ENCODE data around the gene RUFY4.
"Not testable (repeated sequence)": the region's sequence is repeated elsewhere in the genome, so short reads cannot be mapped to it uniquely, and the experiment has no call there.

The RUFY4 gene

GRCh38 chr2:218031261-218031660 lies 37.8 kb upstream of the RUFY4 start:
- no peak for DNase-seq (ENCODE audit: low read depth)

GRCh38 chr2:218031771-218032257 lies 37.2 kb upstream of the RUFY4 start:
- DNase-seq (ENCODE audit: low read depth), result no peak

GRCh38 chr2:218032336-218033171 lies 36.5 kb upstream of the RUFY4 start:
- no peak for DNase-seq (ENCODE audit: low read depth)

- DNase-seq (ENCODE audit: low read depth), result no peak
Measured at GRCh38 chr2:218033208-218033589, 35.9 kb upstream of the RUFY4 start.

DNA sequence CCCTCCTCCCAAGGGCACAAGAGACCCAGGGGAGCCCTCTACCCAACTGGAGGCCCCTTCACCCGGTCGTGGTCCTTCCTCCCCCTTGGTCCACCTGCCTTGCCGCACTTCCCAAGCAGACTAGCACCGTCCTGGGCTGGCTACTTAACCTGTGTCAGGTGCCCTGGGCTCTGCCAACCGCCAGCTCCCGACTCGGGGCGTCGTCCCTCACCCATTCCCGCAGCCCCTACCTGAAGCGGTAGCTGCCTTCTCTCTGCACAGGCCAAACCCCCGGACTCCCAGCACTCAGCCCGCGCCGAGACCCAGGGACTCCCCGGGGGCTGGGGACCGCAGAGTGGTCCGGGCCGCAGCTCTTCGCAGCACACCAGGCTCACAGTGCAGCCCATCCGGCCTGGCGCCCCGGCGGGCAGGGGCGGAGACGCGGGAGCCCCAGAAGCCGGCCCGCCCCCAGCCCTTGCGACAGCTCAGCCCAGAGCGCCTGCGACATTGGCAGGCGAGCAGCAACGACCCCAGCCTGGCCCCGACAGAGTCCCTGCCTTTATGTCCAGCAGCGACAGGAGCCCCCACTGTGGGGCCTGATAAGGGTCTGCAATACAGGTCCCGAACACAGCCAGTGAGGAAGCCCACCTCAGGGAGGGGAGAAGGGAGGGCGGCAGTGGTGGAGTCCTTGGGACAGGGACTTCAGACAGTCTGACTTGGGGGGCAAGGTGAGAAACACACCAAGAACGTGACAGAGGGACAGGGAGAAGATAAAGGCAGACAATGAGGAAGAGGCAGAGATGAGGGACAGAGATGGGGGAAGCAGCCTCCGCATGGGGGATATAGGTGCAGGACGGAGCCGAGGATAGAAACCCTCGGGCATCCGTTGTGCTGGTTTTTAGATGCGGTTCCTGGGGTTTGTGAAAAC lies 35.2 kb upstream of the RUFY4 start:
- DNase-seq (ENCODE audit: low read depth), result no peak

DNA sequence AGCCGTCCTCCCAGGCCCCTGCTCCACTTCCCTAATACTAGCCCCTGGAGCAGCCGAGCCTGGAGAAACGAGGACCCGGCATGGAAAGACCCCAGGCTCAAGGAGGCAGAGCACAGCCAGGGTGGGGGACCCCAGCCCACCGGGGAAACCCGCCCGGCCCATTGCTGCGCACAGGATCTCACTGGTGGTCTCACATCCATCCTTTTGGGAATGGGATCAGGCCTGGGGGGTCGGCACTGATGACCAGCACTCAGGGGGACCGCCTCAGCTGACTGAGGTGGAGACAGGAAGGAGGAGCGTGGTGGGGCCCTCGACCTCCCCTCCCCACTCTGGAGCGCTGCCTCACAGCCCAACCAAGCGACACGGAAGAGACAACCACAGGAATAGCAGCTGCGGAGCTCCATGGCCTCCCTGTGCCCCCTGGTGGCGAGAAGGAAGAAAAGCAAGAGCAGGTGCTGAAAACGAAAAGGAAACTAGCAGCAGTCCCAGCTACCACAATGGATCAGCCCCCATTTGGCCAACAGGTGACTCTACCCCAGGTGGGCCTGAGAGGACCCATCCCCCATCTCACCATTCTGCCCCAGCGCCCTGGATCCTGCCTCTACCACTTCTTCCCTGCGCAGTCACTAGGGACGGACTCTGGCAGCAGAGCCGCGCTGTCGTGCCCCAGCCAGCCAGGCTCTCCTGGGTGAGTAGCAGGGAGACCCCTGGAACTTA lies 34.4 kb upstream of the RUFY4 start:
- peak; percentile 54 for DNase-seq (ENCODE audit: low read depth)

DNA sequence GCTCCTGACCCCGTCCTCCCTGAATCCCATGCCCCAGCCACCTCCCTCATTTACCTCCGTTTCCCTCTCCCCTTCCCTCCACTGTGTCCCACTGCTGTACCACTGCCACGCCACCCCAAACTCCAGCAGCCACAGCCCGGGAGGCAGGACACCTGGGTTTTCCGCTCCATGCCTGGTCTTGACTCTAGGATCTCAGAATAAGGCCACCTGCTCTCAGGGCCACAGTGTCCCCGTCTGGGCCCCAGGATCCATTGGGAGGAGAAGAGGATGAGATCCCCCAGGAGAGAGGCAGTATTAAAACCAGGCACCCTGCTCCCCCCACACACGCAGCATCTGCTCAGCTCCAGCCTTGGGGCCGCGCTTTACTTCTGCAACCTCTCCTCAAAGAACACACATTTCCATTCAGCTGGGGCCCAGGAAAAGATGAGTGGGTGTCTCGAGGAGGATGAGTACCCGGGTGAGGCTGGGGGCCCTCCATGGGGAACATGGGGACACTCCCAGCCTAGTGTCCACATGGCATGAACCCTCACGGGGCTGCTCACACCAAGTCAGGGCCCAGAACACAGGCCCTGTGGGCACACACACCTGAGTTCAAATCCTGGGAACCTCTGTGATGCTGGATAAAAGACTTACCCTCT lies 33.5 kb upstream of the RUFY4 start:
- DNase-seq (ENCODE audit: low read depth), result no peak

GRCh38 chr2:218036371-218036770 lies 32.7 kb upstream of the RUFY4 start:
- DNase-seq (ENCODE audit: low read depth), result no peak

DNA sequence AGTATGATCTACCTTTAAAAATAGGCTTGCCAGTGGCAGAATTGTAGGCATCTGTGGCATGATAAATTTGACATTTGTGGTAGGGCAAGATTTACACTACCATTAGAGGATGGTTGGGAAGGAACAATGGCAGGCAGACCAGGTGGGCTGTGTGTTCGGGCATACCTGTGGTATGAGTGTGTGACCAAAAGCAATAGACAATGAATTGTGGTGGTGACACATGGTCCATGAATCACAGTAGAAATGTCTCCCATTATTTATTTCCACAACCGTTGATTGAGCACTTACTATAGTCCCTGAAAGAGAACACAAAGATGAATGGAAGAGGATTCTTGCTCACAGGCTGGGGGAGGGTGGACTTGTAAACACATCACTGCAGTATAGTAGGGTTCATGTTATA lies 29.9 kb upstream of the RUFY4 start:
- DNase-seq (ENCODE audit: low read depth), result no peak

GRCh38 chr2:218040883-218041282 lies 28.2 kb upstream of the RUFY4 start:
- no peak for DNase-seq (ENCODE audit: low read depth)

DNA sequence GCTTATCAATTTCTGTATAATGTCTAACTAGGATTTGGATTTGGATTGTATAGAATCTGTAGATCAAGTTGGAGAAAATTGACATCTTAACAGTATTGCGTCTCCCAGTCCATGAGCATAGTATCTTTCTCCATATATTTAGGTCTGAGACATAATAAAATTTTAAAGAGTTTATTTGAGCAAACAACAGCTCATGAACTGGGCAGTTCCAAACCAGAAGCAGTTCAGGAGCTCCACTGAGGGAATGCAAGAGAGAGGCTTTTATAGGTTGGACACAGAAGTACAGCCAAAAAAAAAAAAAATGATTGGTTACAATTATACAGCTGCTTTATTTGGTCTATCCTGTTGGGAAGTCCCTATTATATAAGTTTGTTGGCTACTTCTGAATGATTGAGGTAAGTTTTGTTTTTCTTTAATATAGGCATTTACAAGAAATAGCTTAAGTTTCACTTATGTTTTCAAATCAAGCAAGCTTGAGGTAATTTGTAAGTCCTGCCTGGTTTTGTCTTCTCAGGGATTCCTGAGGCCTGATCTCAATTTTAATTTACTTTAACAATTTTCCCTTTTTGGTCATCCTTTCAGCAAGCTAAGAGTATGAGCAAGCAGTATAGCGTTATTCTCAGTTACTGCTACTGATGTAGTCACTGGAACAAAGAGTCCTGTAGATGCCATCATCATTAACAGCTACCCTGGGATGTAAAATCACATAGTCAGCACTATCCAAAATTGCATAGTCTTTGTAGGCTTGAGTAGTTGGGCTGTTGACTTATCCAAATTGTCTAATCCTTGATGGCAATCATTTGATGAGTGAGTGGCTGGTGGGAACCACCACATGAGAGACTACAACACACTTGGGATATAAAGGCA lies 27.5 kb upstream of the RUFY4 start:
- no peak for DNase-seq (ENCODE audit: low read depth)

GRCh38 chr2:218043100-218043499 lies 26.0 kb upstream of the RUFY4 start:
- no peak for DNase-seq (ENCODE audit: low read depth)

DNA sequence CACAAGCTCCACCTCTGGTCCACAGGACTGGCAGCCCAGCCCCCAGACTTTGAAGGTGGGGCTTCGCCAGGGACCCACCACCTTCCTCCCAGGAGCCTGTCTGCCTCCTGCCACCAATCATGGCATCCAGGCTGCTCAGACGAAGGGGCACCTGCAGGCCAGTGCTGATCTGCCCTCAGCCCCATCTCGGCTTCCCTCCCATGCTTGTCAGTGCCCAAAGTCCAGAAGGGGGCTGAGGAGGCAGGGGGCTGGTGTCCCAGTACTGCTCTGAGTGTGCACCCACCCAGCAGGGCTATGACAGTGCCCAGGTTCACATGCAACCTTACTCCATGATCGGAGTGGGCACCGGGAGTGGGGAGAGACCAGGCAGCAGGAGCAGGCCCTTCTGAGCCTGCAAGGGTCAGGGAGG lies 25.3 kb upstream of the RUFY4 start:
- DNase-seq (ENCODE audit: low read depth), result no peak

GRCh38 chr2:218044599-218044998 lies 24.5 kb upstream of the RUFY4 start:
- not testable (repeated sequence) for DNase-seq (ENCODE audit: low read depth)

DNA sequence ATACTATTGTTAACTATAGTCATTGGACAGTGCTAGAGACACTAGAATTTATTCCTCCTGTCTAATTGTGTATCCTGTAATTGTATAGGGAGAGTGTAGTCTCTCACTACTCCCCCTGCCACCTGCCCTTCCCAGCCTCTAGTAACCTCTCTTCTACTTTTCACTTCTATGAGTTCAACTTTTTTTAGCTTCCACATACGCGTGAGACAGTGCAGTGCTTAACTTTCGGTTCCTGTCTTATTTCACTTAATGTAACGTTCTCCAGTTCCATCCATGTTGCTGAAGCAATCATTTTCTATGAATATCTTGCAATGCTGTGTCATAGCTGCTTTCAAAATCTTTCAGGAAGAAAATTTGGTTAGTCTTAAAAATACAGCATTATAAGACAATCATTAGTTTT lies 22.8 kb upstream of the RUFY4 start:
- DNase-seq (ENCODE audit: low read depth), result no peak

DNA sequence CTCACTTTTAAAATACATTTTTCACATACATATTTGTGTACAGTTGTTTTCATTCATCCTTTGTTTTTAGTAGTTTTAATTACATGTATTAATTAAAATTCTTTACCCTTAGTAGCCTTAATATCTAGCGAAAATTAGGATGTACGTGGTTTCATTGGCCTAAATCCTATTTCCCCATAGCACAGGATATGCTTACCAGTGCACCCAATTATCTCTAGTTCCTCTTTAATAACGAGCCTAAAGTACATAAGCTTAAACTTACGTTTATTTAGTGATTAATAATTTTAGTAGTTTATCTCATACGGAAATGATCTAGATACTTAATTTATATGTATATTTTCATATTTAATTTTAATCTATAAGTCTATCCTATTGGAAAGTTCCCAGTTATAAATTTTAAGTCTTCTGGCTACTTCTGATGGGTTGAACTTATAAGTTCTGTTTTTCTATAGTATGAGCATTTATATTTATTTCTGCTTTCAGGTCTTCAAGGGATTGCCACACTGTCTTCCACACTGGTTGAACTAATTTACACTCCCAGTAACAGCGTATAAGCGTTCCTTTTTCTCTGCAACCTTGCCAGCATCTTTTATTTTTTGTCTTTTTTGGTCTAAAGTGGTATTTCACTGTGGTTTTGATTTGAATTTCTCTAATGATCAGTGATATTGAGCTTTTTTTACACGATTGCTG lies 21.4 kb upstream of the RUFY4 start:
- no peak for DNase-seq (ENCODE audit: low read depth)

DNA sequence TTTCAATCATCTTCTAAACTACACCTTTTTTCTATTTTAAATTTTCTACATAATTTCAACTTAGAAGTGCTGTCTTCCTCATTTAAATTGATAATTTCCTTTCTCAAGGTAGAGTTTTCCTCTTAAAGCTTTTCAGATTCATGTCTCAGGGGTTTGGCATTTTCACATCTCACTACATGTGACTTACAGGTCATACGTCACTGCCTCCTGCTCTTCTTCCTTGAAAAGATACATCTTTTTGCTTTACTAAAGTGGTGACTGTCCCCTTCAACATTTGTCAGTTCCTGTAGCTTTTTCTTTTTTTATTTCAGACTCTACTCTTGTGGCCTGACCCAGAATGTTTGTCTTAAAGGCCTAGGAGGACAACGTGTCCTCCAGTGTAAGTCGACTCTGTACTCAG lies 17.1 kb upstream of the RUFY4 start:
- DNase-seq (ENCODE audit: low read depth), result no peak

GRCh38 chr2:218059289-218059688 lies 9.8 kb upstream of the RUFY4 start:
- no peak for DNase-seq (ENCODE audit: low read depth)

DNA sequence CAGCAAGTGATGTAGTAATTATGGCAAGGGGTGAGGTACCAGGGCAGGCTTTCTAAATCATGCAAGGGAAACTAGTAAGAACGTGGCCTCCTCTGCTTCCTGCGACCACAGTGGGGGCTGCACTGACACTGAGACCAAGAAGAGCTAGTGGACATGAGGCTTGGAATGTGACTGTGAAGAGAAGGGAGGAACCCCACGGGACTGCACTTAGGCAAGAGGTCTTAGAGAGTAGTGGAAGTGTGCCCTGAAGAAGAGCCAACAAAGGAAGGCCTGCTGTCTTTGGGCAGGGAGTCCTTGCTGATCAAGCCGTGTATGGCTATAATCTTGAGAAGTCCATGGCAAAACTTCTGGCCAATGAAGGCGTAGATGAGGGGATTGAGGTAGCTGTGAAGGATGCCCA lies 8.9 kb upstream of the RUFY4 start:
- DNase-seq (ENCODE audit: low read depth), result no peak

- DNase-seq (ENCODE audit: low read depth), result no peak
Measured at GRCh38 chr2:218060950-218061660, 7.9 kb upstream of the RUFY4 start.
